Measurements from ENCODE around the gene NUBPL.

The NUBPL gene

DNA sequence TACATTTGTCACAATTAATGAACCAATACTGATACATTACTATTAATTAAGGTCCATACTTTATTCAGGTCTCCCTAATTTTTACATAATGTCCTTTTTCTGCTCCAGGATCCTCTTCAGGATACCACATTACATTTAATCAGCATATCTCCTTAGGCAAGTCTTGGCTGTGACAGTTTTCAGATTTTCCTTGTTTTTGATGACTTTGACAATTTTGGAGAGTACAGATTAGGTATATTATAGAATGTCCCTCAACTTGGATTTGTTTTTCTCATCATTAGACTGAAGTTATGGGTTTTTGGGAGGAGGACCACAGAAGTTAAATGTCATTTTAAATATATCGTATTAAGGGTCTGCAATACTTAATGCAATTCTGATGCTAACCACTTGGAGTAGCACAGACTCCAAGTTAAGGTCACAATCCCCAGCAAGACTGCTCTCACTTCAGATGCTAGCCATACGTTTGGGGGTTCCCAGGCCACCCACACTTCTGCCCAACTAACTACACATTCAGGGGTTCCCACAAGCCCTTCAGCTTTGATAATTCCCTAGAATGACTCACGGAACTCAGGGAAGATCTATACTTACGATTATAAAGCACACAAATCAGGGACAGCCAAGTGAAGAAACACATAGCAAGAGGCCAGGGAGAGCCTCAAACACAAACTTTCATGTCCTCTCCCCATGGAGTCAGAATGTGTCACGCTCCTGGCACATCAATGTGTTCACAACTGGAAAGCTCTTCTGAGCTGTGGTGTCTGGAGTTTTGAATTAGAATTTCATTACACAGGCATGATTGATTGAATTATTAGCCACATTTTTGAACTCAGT lies 17.0 kb upstream of the NUBPL start:
- TF ChIP-seq, protein P1, sequence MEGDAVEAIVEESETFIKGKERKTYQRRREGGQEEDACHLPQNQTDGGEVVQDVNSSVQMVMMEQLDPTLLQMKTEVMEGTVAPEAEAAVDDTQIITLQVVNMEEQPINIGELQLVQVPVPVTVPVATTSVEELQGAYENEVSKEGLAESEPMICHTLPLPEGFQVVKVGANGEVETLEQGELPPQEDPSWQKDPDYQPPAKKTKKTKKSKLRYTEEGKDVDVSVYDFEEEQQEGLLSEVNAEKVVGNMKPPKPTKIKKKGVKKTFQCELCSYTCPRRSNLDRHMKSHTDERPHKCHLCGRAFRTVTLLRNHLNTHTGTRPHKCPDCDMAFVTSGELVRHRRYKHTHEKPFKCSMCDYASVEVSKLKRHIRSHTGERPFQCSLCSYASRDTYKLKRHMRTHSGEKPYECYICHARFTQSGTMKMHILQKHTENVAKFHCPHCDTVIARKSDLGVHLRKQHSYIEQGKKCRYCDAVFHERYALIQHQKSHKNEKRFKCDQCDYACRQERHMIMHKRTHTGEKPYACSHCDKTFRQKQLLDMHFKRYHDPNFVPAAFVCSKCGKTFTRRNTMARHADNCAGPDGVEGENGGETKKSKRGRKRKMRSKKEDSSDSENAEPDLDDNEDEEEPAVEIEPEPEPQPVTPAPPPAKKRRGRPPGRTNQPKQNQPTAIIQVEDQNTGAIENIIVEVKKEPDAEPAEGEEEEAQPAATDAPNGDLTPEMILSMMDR (IDR thresholded peaks at IDR 0.05), result no peak
- no peak overlapping the region for H3K4me3 ChIP-seq
- H3K27ac ChIP-seq, result no peak overlapping the region
- no peak for DNase-seq (ENCODE audit: low spot score)

DNA sequence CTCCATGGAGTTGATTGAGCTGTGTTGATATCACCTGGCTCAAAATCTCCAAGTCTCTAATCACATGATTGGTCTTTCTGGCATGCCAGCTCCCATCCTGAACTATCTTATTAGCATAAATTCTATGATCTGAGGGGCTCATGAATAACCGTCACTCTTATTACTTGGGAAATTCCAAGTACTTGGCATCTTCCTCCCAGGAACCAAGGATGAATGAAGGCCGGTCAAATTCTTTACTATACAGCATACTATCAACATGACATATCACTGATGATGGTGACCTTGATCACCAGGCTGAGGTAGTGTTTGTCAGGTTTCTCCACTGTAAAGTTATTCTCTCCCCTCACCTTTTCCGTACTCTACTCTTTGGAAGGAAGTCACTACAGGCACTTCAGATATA lies 16.4 kb upstream of the NUBPL start:
- TF ChIP-seq, protein P1 (IDR thresholded peaks at IDR 0.05), result no peak
- no peak overlapping the region for H3K4me3 ChIP-seq
- no peak for DNase-seq (ENCODE audit: low spot score)
- H3K27ac ChIP-seq, result no peak overlapping the region

DNA sequence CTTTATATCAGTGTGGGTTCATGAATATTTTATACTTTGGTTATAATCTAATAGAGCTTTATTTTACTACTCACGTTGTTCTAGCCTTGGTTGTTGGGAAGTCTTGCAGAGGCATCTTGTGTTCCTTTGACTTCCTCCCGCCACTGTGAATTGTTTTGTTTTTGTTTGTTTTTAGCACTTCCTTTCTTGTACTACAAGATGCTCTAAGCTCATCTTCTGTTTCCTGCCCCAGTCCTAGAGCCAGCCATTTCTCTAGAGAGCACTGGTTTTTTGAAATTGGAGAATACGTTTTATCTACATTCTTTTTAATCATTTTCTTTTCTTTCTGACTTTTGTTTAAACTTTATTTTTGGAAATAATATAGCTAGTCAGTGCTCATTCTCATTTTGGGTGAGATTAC lies 15.9 kb upstream of the NUBPL start:
- TF ChIP-seq, protein P1 (IDR thresholded peaks at IDR 0.05), result no peak
- DNase-seq (ENCODE audit: low spot score), result no peak
- Histone ChIP-seq H3K27ac (no peak overlapping the region), H3K4me3 (no peak overlapping the region)

DNA sequence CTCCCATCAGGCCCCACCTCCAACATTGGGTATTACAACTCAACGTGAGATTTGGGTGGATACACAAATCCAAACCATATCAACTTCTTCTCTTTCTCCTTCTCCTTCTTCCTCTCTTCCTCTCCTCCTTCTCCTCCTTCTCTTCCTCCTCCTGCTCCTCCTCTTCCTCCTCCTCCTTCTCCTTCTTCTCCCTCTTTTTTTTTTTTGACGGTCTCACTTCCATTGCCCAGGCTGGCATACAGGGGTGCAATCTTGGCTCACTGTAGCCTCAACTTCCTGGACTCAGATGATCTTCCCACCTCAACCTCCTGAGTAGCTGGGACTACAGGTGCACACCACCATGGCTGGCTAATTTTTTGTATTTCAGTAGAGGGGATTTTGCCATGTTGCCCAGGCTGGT lies 11.4 kb upstream of the NUBPL start:
- Histone ChIP-seq H3K27ac (no peak overlapping the region), H3K4me3 (no peak overlapping the region)
- TF ChIP-seq, protein P1 (IDR thresholded peaks at IDR 0.05), result no peak
- DNase-seq (ENCODE audit: low spot score), result no peak

DNA sequence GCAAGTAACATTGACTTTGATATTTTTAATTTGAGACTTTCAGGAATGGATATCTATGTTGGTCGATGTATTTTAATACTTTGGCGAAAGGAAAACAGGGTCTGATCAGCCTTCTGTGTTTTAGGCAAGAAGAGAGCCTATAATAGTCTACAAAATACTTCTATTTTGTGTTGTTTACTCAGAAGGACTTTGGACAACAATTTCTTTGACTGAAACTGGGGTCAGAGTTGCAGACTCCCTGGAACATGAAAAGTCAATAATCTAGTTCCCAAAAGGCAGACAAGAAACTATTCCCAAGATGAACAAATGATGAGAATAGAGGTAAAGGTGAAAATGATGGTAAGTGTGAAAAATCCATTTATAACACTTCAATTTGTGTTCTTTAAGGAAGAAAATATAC lies 10.6 kb upstream of the NUBPL start:
- TF ChIP-seq, protein P1 (IDR thresholded peaks at IDR 0.05), result no peak
- H3K4me3 ChIP-seq, result no peak overlapping the region
- no peak for DNase-seq (ENCODE audit: low spot score)
- H3K27ac ChIP-seq, result no peak overlapping the region

GRCh38 chr14:31556191-31556590 lies 5.0 kb upstream of the NUBPL start:
- TF ChIP-seq, protein P1 (IDR thresholded peaks at IDR 0.05), result no peak
- Histone ChIP-seq H3K4me3 (no peak overlapping the region), H3K27ac (no peak overlapping the region)
- no peak for DNase-seq (ENCODE audit: low spot score)

DNA sequence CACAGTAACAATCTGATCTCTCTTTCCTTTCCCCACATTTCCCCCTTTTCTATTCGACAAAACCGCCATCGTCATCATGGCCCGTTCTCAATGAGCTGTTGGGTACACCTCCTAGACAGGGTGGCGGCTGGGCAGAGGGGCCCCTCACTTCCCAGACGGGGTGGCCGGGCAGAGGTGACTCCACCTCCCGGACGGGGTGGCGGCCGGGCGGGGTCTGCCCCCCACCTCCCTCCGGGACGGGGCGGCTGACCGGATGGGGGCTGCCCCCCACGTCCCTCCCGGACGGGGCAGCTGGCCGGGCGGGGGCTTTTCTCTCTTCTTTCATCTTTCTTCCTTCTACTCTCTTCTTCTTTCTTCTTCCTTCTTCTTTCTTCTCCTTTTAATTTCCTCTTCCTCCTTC lies 1.3 kb upstream of the NUBPL start:
- Histone ChIP-seq H3K27ac (no peak overlapping the region), H3K4me3 (no peak overlapping the region)
- no peak for DNase-seq (ENCODE audit: low spot score)
- TF ChIP-seq, protein P1 (IDR thresholded peaks at IDR 0.05), result no peak
